ENCODE data around the gene CHPF. TPM values are rescaled to one million over a fixed set of nuclear protein-coding genes. Genes with fewer than 3 reads are reported as not detected.

The CHPF gene, protein sequence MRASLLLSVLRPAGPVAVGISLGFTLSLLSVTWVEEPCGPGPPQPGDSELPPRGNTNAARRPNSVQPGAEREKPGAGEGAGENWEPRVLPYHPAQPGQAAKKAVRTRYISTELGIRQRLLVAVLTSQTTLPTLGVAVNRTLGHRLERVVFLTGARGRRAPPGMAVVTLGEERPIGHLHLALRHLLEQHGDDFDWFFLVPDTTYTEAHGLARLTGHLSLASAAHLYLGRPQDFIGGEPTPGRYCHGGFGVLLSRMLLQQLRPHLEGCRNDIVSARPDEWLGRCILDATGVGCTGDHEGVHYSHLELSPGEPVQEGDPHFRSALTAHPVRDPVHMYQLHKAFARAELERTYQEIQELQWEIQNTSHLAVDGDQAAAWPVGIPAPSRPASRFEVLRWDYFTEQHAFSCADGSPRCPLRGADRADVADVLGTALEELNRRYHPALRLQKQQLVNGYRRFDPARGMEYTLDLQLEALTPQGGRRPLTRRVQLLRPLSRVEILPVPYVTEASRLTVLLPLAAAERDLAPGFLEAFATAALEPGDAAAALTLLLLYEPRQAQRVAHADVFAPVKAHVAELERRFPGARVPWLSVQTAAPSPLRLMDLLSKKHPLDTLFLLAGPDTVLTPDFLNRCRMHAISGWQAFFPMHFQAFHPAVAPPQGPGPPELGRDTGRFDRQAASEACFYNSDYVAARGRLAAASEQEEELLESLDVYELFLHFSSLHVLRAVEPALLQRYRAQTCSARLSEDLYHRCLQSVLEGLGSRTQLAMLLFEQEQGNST
- 81.8 TPM for polyA plus RNA-seq
- long read RNA-seq, donor 1, transcript CHPF-201 (4 exons, 3,013 nt), result major isoform, 14 of 15 reads
- long read RNA-seq, donor 1, partial matches to known transcripts, result 0 of 15 reads
- long read RNA-seq, donor 1, other reads (novel, unspliced or antisense), result 0 of 15 reads
- long read RNA-seq, donor 2, transcript CHPF-201 (4 exons, 3,013 nt), result major isoform, 41 of 128 reads
- long read RNA-seq, donor 2, transcript CHPF-202 (2 exons, 1,079 nt), result minor isoform, 6 of 128 reads
- long read RNA-seq, donor 2, partial matches to known transcripts, result 81 of 128 reads
- long read RNA-seq, donor 2, other reads (novel, unspliced or antisense), result 0 of 128 reads
- long read RNA-seq, donor 3, result 0 reads
- long read RNA-seq, donor 4, partial matches to known transcripts, result 0 of 6 reads
- long read RNA-seq, donor 4, other reads (novel, unspliced or antisense), result 0 of 6 reads
- long read RNA-seq, donor 5, transcript CHPF-201 (4 exons, 3,013 nt), result major isoform, 18 of 21 reads
- long read RNA-seq, donor 5, partial matches to known transcripts, result 0 of 21 reads
- long read RNA-seq, donor 5, other reads (novel, unspliced or antisense), result 0 of 21 reads
- long read RNA-seq, donor 6, transcript CHPF-201 (4 exons, 3,013 nt), result major isoform, 30 of 38 reads
- long read RNA-seq, donor 6, partial matches to known transcripts, result 5 of 38 reads
- long read RNA-seq, donor 6, other reads (novel, unspliced or antisense), result 0 of 38 reads
- long read RNA-seq, donor 7, transcript CHPF-201 (4 exons, 3,013 nt), result major isoform, 21 of 25 reads
- long read RNA-seq, donor 7, partial matches to known transcripts, result 0 of 25 reads
- long read RNA-seq, donor 7, other reads (novel, unspliced or antisense), result 0 of 25 reads
- long read RNA-seq, donor 8, transcript CHPF-202 (2 exons, 1,079 nt), result minor isoform, 7 of 40 reads
- long read RNA-seq, donor 8, transcript CHPF-201 (4 exons, 3,013 nt), result major isoform, 27 of 40 reads
- long read RNA-seq, donor 8, partial matches to known transcripts, result 6 of 40 reads
- long read RNA-seq, donor 8, other reads (novel, unspliced or antisense), result 0 of 40 reads
- long read RNA-seq, donor 9, transcript CHPF-201 (4 exons, 3,013 nt), result major isoform, 28 of 30 reads
- long read RNA-seq, donor 9, partial matches to known transcripts, result 0 of 30 reads
- long read RNA-seq, donor 9, other reads (novel, unspliced or antisense), result 0 of 30 reads
- long read RNA-seq, donor 10, transcript CHPF-201 (4 exons, 3,013 nt), result major isoform, 48 of 49 reads
- long read RNA-seq, donor 10, partial matches to known transcripts, result 0 of 49 reads
- long read RNA-seq, donor 10, other reads (novel, unspliced or antisense), result 0 of 49 reads
- long read RNA-seq, donor 11, transcript CHPF-201 (4 exons, 3,013 nt), result major isoform, 25 of 28 reads
- long read RNA-seq, donor 11, partial matches to known transcripts, result 0 of 28 reads
- long read RNA-seq, donor 11, other reads (novel, unspliced or antisense), result 0 of 28 reads

GRCh38 chr2:219543596-219544358 is at the start of gene CHPF, which contains the start of gene TMEM198:
TSS of gene CHPF (minus strand) at chr2:219543809. CDS start at chr2:219543538, 271 bp downstream.
TSS of gene TMEM198 (plus strand) at chr2:219544028. CDS start at chr2:219544728, 700 bp downstream.
- Histone ChIP-seq H3K36me3 (ENCODE audit: control insufficient read depth, insufficient read depth, low read length) (peaks cover 43% of the 10 kb centered on the region), H3K27me3 (ENCODE audit: control insufficient read depth, insufficient read depth, low read length) (no peaks in the 10 kb centered on the region)
- WGBS (ENCODE audit: insufficient coverage, low lambda C conversion rate), result no CpG with 5 or more reads among the region's 75 CpGs

GRCh38 chr2:219593154-219593553 is 49.5 kb upstream of the CHPF start:
- no peak overlapping the region for H3K27ac ChIP-seq (ENCODE audit: low read length)

More at GRCh38 chr2:219543596-219544358, at the start of gene CHPF, which contains the start of gene TMEM198:
- Histone ChIP-seq H3K27ac (ENCODE audit: low read length) (peak within 1 kb of the TSS; percentile 94), H3K4me3 (ENCODE audit: low read length) (peak within 1 kb of the TSS; percentile 68), H3K4me1 (ENCODE audit: control insufficient read depth, insufficient read depth, low read length) (peaks cover 29% of the 10 kb centered on the region), H3K9me3 (ENCODE audit: control insufficient read depth, low read depth, low read length) (peaks cover 4% of the 10 kb centered on the region)
- peak; percentile 99 for DNase-seq

GRCh38 chr2:219592736-219593135 is 49.1 kb upstream of the CHPF start:
- Histone ChIP-seq H3K27me3 (ENCODE audit: control insufficient read depth, insufficient read depth, low read length) (no peaks in the 10 kb centered on the region), H3K27ac (ENCODE audit: low read length) (no peak overlapping the region), H3K4me3 (ENCODE audit: low read length) (no peak overlapping the region), H3K9me3 (ENCODE audit: control insufficient read depth, low read depth, low read length) (no peaks in the 10 kb centered on the region), H3K4me1 (ENCODE audit: control insufficient read depth, insufficient read depth, low read length) (peaks cover 14% of the 10 kb centered on the region), H3K36me3 (ENCODE audit: control insufficient read depth, insufficient read depth, low read length) (no peaks in the 10 kb centered on the region)
- 77% methylated on average over 3 of the region's 6 CpGs for WGBS (ENCODE audit: insufficient coverage, low lambda C conversion rate)
- DNase-seq, result no peak

More at GRCh38 chr2:219593154-219593553, 49.5 kb upstream of the CHPF start:
- WGBS (ENCODE audit: insufficient coverage, low lambda C conversion rate), result no CpG with 5 or more reads among the region's 2 CpGs
- no peaks in the 10 kb centered on the region for H3K9me3 ChIP-seq (ENCODE audit: control insufficient read depth, low read depth, low read length)
- H3K4me1 ChIP-seq (ENCODE audit: control insufficient read depth, insufficient read depth, low read length), result peaks cover 14% of the 10 kb centered on the region
- H3K27me3 ChIP-seq (ENCODE audit: control insufficient read depth, insufficient read depth, low read length), result no peaks in the 10 kb centered on the region
- no peak for DNase-seq
- no peak overlapping the region for H3K4me3 ChIP-seq (ENCODE audit: low read length)
- no peaks in the 10 kb centered on the region for H3K36me3 ChIP-seq (ENCODE audit: control insufficient read depth, insufficient read depth, low read length)

GRCh38 chr2:219591091-219591490 is 47.5 kb upstream of the CHPF start:
- no peaks in the 10 kb centered on the region for H3K36me3 ChIP-seq (ENCODE audit: control insufficient read depth, insufficient read depth, low read length)
- no CpG with 5 or more reads among the region's 4 CpGs for WGBS (ENCODE audit: insufficient coverage, low lambda C conversion rate)
- DNase-seq, result no peak

DNA sequence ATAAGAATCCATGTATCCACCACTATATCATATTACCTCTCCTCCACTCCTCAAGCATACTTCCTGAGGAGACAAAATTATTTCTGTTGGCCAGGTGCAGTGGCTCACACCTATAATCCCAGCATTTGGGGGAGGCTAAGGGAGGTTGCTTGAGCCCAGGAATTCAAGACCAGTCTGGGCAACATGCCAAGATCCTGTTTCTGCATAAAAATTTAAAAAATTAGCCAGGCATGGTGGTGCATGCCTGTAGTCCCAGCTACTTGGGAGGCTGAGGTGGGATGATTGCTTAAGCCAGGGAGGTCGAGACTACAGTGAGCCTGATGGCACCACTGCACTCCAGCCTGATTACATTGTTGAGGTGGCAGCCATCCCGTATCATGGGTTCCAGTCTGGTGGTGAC is 37.7 kb upstream of the CHPF start:
- DNase-seq, result no peak
- WGBS (ENCODE audit: insufficient coverage, low lambda C conversion rate), result no CpG with 5 or more reads among the region's 2 CpGs
- H3K9me3 ChIP-seq (ENCODE audit: control insufficient read depth, low read depth, low read length), result no peaks in the 10 kb centered on the region
- no peaks in the 10 kb centered on the region for H3K36me3 ChIP-seq (ENCODE audit: control insufficient read depth, insufficient read depth, low read length)
- H3K4me1 ChIP-seq (ENCODE audit: control insufficient read depth, insufficient read depth, low read length), result peaks cover 8% of the 10 kb centered on the region
- H3K4me3 ChIP-seq (ENCODE audit: low read length), result no peak overlapping the region
- H3K27me3 ChIP-seq (ENCODE audit: control insufficient read depth, insufficient read depth, low read length), result peaks cover 6% of the 10 kb centered on the region
- H3K27ac ChIP-seq (ENCODE audit: low read length), result no peak overlapping the region

More at GRCh38 chr2:219591091-219591490, 47.5 kb upstream of the CHPF start:
- Histone ChIP-seq H3K27ac (ENCODE audit: low read length) (no peak overlapping the region), H3K27me3 (ENCODE audit: control insufficient read depth, insufficient read depth, low read length) (no peaks in the 10 kb centered on the region), H3K4me1 (ENCODE audit: control insufficient read depth, insufficient read depth, low read length) (peaks cover 8% of the 10 kb centered on the region), H3K9me3 (ENCODE audit: control insufficient read depth, low read depth, low read length) (no peaks in the 10 kb centered on the region), H3K4me3 (ENCODE audit: low read length) (no peak overlapping the region)

GRCh38 chr2:219578811-219579613 is 35.4 kb upstream of the CHPF start:
- no peaks in the 10 kb centered on the region for H3K9me3 ChIP-seq (ENCODE audit: control insufficient read depth, low read depth, low read length)
- no peak for DNase-seq
- H3K4me3 ChIP-seq (ENCODE audit: low read length), result no peak overlapping the region
- no peaks in the 10 kb centered on the region for H3K36me3 ChIP-seq (ENCODE audit: control insufficient read depth, insufficient read depth, low read length)
- no peak overlapping the region for H3K27ac ChIP-seq (ENCODE audit: low read length)
- 90% methylated on average over 5 of the region's 8 CpGs for WGBS (ENCODE audit: insufficient coverage, low lambda C conversion rate)
- H3K27me3 ChIP-seq (ENCODE audit: control insufficient read depth, insufficient read depth, low read length), result peaks cover 3% of the 10 kb centered on the region
- H3K4me1 ChIP-seq (ENCODE audit: control insufficient read depth, insufficient read depth, low read length), result peaks cover 8% of the 10 kb centered on the region

GRCh38 chr2:219576505-219577388 is 33.1 kb upstream of the CHPF start:
- peaks cover 3% of the 10 kb centered on the region for H3K27me3 ChIP-seq (ENCODE audit: control insufficient read depth, insufficient read depth, low read length)
- H3K36me3 ChIP-seq (ENCODE audit: control insufficient read depth, insufficient read depth, low read length), result no peaks in the 10 kb centered on the region
- DNase-seq, result peak; percentile 68 to 85
- no peak overlapping the region for H3K4me3 ChIP-seq (ENCODE audit: low read length)
- peak overlapping the region; percentile 3 for H3K27ac ChIP-seq (ENCODE audit: low read length)
- no peaks in the 10 kb centered on the region for H3K9me3 ChIP-seq (ENCODE audit: control insufficient read depth, low read depth, low read length)
- H3K4me1 ChIP-seq (ENCODE audit: control insufficient read depth, insufficient read depth, low read length), result peaks cover 17% of the 10 kb centered on the region
- WGBS (ENCODE audit: insufficient coverage, low lambda C conversion rate), result no CpG with 5 or more reads among the region's 15 CpGs

Measured in large intestine (tissue), 12 donors.